ENCODE data around the gene E2F4.

Gene E2F4

DNA sequence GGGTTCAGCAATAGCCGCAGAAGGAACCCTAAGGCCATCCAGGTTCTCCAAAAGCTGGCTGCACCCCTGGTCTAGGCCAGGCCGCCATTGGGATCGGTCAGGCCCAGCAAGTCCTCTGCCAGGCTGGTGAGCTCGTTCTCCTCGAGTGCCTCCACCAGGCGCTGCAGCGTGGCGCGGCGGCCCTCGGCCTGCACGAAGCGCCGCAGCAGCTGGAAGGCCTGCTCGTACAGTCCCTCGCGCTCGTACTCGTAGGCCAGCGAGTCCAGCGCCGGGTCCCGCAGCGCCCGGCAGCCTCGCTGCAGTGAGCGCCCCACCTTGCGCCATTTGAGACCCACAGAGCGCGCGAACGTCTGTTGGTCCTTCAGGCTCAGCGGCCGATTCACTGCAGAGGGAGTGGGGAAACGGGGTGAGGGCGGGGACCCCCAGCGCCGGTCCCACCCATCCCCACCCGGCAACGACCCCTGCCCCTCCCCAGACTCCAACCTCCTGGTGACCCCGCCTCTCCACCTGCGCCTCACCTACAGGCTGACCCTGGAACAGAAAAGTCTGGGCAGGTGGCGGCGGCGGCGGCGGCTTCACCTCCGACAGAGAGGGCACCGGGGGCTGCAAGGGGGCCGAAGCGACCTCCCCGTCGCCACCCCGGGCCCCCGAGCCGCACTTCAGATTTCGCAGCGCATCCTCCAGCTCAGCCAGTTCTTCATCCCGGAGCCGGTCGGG is 37.2 kb upstream of the E2F4 start:
- no peak overlapping the region for H3K23ac ChIP-seq (ENCODE audit: low read length)
- H3K4me3 ChIP-seq (ENCODE audit: low read depth, low read length) = no peak overlapping the region
- no peak overlapping the region for H3K14ac ChIP-seq (ENCODE audit: low read length)
- peak overlapping the region; percentile 51 for H3K4me2 ChIP-seq (ENCODE audit: low read length)
- H4K8ac ChIP-seq (ENCODE audit: low read depth, low read length) = no peak overlapping the region
- H3K27ac ChIP-seq (ENCODE audit: low read depth, low read length) = no peak overlapping the region
- peaks cover 10% of the 10 kb centered on the region for H3K79me1 ChIP-seq (ENCODE audit: low read length)
- no peaks in the 10 kb centered on the region for H3K36me3 ChIP-seq (ENCODE audit: control insufficient read depth in 1 of 2, insufficient read depth in 2 of 2, low read length in 2 of 2)
- H3K79me2 ChIP-seq (ENCODE audit: control insufficient read depth, insufficient read depth, low read length, poor library complexity) = peaks cover 4% of the 10 kb centered on the region
- no peak overlapping the region for H3K18ac ChIP-seq (ENCODE audit: low read length)
- no peak overlapping the region for H2BK12ac ChIP-seq (ENCODE audit: low read length)
- peaks cover 13% of the 10 kb centered on the region for H3K9me3 ChIP-seq (ENCODE audit: insufficient read depth, low read depth, low read length)
- H4K91ac ChIP-seq (ENCODE audit: low read depth, low read length) = no peak overlapping the region
- no peak overlapping the region for H2BK120ac ChIP-seq (ENCODE audit: insufficient read depth, low read length, poor library complexity)
- H3K27me3 ChIP-seq (ENCODE audit: insufficient read depth, low read length) = peaks cover 60% of the 10 kb centered on the region
- no CpG with 5 or more reads among the region's 61 CpGs for WGBS (ENCODE audit: extremely low coverage, insufficient coverage, insufficient read length)
- no peak overlapping the region for H2AFZ ChIP-seq (ENCODE audit: insufficient read depth, low read length, poor library complexity)
- H2AK5ac ChIP-seq (ENCODE audit: low read length) = no peak overlapping the region
- H3K9ac ChIP-seq (ENCODE audit: low read length) = no peak overlapping the region
- H3K4me1 ChIP-seq (ENCODE audit: control insufficient read depth in 1 of 2, insufficient read depth in 2 of 2, low read length in 2 of 2) = peaks cover 6 to 15% of the 10 kb centered on the region in 2 experiments
- no peak overlapping the region for H2BK5ac ChIP-seq (ENCODE audit: low read depth, low read length, poor library complexity)
- H3K4ac ChIP-seq (ENCODE audit: low read depth, low read length) = no peak overlapping the region
- H4K12ac ChIP-seq (ENCODE audit: low read depth, low read length) = no peak overlapping the region
- no peak for DNase-seq

DNA sequence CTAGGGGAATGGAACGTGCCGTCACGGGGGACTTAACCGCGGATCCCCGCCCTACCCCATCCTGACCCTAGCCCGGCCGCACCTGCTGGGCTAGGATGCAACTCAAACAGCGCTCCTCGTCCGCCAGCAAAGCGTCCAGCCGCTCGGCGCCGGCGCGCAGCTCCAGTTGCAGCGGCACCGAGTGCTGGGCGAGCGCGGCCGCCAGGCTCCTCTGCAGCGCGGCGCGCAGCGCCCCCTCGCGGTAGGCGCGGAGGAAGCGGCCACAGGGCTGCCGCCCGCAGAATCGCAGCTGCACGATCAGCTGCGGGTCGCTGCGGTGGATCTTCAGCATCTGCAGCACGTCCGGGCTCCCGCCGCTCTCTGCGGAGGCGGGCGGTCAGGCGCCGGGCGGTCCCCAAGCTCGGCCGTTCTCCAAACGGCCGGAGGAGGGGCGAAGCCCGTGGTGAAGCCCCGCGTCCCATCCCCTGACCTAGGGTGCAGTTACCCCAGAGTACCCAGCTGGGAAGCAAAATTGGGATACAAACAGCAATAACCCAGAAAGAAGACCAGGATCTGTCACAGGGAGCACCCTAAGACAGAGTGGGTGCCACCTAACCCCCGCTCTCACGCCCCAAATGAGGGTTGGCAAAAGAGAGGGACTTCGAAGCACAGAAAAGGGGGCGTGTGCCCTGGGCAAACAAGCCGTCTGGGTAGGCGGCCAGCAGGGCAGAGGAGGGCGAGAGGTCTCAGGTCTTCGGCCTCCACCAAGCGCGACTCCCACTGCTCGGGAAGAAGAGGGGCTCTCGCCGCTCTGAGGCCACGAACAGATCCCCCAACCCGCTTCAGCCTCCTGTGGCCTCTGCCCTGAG is 36.4 kb upstream of the E2F4 start:
- no CpG with 5 or more reads among the region's 74 CpGs for WGBS (ENCODE audit: extremely low coverage, insufficient coverage, insufficient read length)
- no peaks in the 10 kb centered on the region for H3K36me3 ChIP-seq (ENCODE audit: control insufficient read depth in 1 of 2, insufficient read depth in 2 of 2, low read length in 2 of 2)

DNA sequence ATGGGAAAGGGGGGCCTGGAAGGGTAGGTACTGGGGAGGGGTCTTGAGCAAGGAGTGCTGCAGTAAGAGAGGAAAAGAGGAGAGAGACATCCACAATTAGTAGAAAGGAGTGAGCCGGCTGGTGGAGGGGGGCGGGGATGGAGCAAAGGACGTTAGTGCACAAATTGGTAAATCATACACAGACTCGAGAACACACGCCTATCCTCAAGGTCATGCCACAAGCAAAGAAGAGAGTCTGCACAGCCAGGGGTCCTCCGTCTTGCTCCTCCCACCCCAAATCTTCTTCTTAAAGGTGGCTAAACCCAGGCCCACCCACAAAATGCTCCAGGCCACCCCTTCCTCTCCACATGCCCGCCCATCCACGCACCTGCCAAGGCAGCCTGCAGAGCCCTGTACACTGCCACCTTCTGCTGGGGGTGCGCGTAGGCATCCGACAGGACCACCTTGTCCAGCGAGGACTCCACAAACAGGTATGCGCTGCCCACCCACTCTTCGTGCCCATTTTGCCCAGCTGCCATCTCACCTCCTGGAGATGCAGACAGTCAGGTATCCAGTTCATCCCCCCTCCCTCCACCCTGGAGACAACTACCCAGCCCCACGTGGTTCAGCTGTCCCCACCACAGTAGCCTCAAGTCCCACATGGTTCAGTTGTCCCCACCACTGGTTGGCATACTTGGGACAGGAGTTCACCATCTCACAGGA is 35.7 kb upstream of the E2F4 start:
- Histone ChIP-seq H3K27ac (ENCODE audit: low read depth, low read length) (no peak overlapping the region), H2BK120ac (ENCODE audit: insufficient read depth, low read length, poor library complexity) (no peak overlapping the region), H2AK5ac (ENCODE audit: low read length) (no peak overlapping the region), H3K4ac (ENCODE audit: low read depth, low read length) (no peak overlapping the region), H3K18ac (ENCODE audit: low read length) (no peak overlapping the region), H3K36me3 (ENCODE audit: control insufficient read depth in 1 of 2, insufficient read depth in 2 of 2, low read length in 2 of 2) (no peaks in the 10 kb centered on the region), H3K4me1 (ENCODE audit: control insufficient read depth in 1 of 2, insufficient read depth in 2 of 2, low read length in 2 of 2) (peaks cover 2 to 10% of the 10 kb centered on the region in 2 experiments), H3K9me3 (ENCODE audit: insufficient read depth, low read depth, low read length) (peaks cover 9% of the 10 kb centered on the region), H2AFZ (ENCODE audit: insufficient read depth, low read length, poor library complexity) (no peak overlapping the region), H2BK5ac (ENCODE audit: low read depth, low read length, poor library complexity) (no peak overlapping the region), H3K4me2 (ENCODE audit: low read length) (no peak overlapping the region), H3K14ac (ENCODE audit: low read length) (no peak overlapping the region), H2BK12ac (ENCODE audit: low read length) (no peak overlapping the region), H4K8ac (ENCODE audit: low read depth, low read length) (no peak overlapping the region), H4K12ac (ENCODE audit: low read depth, low read length) (no peak overlapping the region), H3K27me3 (ENCODE audit: insufficient read depth, low read length) (peaks cover 51% of the 10 kb centered on the region), H3K79me1 (ENCODE audit: low read length) (peaks cover 9% of the 10 kb centered on the region), H4K91ac (ENCODE audit: low read depth, low read length) (no peak overlapping the region), H3K9ac (ENCODE audit: low read length) (no peak overlapping the region), H3K23ac (ENCODE audit: low read length) (no peak overlapping the region), H3K4me3 (ENCODE audit: low read depth, low read length) (no peak overlapping the region), H3K79me2 (ENCODE audit: control insufficient read depth, insufficient read depth, low read length, poor library complexity) (peaks cover 6% of the 10 kb centered on the region)
- no peak for DNase-seq
- WGBS (ENCODE audit: extremely low coverage, insufficient coverage, insufficient read length) = no CpG with 5 or more reads among the region's 15 CpGs

More for the DNA sequence above, 36.4 kb upstream of the E2F4 start:
- Histone ChIP-seq H3K79me1 (ENCODE audit: low read length) (peaks cover 14% of the 10 kb centered on the region), H4K8ac (ENCODE audit: low read depth, low read length) (no peak overlapping the region), H4K12ac (ENCODE audit: low read depth, low read length) (no peak overlapping the region), H3K14ac (ENCODE audit: low read length) (no peak overlapping the region), H2AFZ (ENCODE audit: insufficient read depth, low read length, poor library complexity) (no peak overlapping the region), H3K23ac (ENCODE audit: low read length) (no peak overlapping the region), H3K4me2 (ENCODE audit: low read length) (peak overlapping the region; percentile 51), H3K27me3 (ENCODE audit: insufficient read depth, low read length) (peaks cover 52% of the 10 kb centered on the region), H3K9me3 (ENCODE audit: insufficient read depth, low read depth, low read length) (peaks cover 9% of the 10 kb centered on the region), H2BK12ac (ENCODE audit: low read length) (no peak overlapping the region), H2AK5ac (ENCODE audit: low read length) (no peak overlapping the region), H3K4me3 (ENCODE audit: low read depth, low read length) (no peak overlapping the region), H3K9ac (ENCODE audit: low read length) (no peak overlapping the region), H3K4me1 (ENCODE audit: control insufficient read depth in 1 of 2, insufficient read depth in 2 of 2, low read length in 2 of 2) (peaks cover 0 to 10% of the 10 kb centered on the region in 2 experiments), H2BK120ac (ENCODE audit: insufficient read depth, low read length, poor library complexity) (no peak overlapping the region), H4K91ac (ENCODE audit: low read depth, low read length) (no peak overlapping the region), H3K27ac (ENCODE audit: low read depth, low read length) (no peak overlapping the region), H3K4ac (ENCODE audit: low read depth, low read length) (no peak overlapping the region), H3K18ac (ENCODE audit: low read length) (no peak overlapping the region), H2BK5ac (ENCODE audit: low read depth, low read length, poor library complexity) (no peak overlapping the region), H3K79me2 (ENCODE audit: control insufficient read depth, insufficient read depth, low read length, poor library complexity) (peaks cover 6% of the 10 kb centered on the region)
- DNase-seq = peak; percentile 90 to 96

DNA sequence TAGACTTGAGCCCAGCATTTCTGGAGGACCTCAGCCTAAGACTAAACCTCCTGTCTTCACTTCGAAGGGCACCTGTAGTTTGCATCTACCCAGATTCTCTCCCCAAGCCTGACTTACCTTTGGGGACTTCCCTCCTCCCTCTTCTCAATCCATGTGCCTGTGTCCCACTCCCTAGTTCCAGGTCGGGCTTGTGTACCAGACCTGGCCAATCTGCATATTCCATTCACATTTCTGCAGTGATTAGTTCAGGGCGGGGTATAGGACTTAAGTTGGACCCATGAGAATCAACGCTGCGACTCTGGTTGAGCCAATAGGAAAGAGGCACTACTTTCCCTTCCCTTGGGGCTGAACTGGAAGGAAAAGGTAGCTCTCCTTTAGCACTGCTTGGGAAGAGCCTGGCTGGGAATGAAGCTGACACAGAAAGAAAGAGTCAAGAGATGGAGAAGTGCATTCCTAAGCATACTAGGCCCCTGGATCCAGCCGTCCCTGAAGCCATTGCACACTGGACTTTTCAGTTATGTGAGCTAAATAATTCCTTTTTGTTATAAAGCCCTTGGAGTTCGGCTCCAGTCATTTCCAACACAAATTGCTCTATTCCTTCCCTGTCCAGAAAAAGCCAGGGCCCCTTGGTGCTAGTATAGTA is 34.7 kb upstream of the E2F4 start:
- no peak overlapping the region for H3K9ac ChIP-seq (ENCODE audit: low read length)
- no peak for DNase-seq

More for the DNA sequence above, 34.7 kb upstream of the E2F4 start:
- Histone ChIP-seq H4K91ac (ENCODE audit: low read depth, low read length) (no peak overlapping the region), H3K4me2 (ENCODE audit: low read length) (no peak overlapping the region), H4K8ac (ENCODE audit: low read depth, low read length) (no peak overlapping the region), H3K18ac (ENCODE audit: low read length) (no peak overlapping the region), H3K27ac (ENCODE audit: low read depth, low read length) (no peak overlapping the region), H3K4me3 (ENCODE audit: low read depth, low read length) (no peak overlapping the region), H2AFZ (ENCODE audit: insufficient read depth, low read length, poor library complexity) (no peak overlapping the region), H3K23ac (ENCODE audit: low read length) (no peak overlapping the region), H4K12ac (ENCODE audit: low read depth, low read length) (no peak overlapping the region), H2BK5ac (ENCODE audit: low read depth, low read length, poor library complexity) (no peak overlapping the region), H2BK120ac (ENCODE audit: insufficient read depth, low read length, poor library complexity) (no peak overlapping the region), H2BK12ac (ENCODE audit: low read length) (no peak overlapping the region), H3K79me2 (ENCODE audit: control insufficient read depth, insufficient read depth, low read length, poor library complexity) (peaks cover 6% of the 10 kb centered on the region), H3K36me3 (ENCODE audit: control insufficient read depth in 1 of 2, insufficient read depth in 2 of 2, low read length in 2 of 2) (no peaks in the 10 kb centered on the region), H2AK5ac (ENCODE audit: low read length) (no peak overlapping the region), H3K79me1 (ENCODE audit: low read length) (peaks cover 9% of the 10 kb centered on the region), H3K27me3 (ENCODE audit: insufficient read depth, low read length) (peaks cover 60% of the 10 kb centered on the region), H3K4ac (ENCODE audit: low read depth, low read length) (no peak overlapping the region), H3K9me3 (ENCODE audit: insufficient read depth, low read depth, low read length) (peaks cover 9% of the 10 kb centered on the region), H3K14ac (ENCODE audit: low read length) (no peak overlapping the region), H3K4me1 (ENCODE audit: control insufficient read depth in 1 of 2, insufficient read depth in 2 of 2, low read length in 2 of 2) (peaks cover 2 to 12% of the 10 kb centered on the region in 2 experiments)
- WGBS (ENCODE audit: extremely low coverage, insufficient coverage, insufficient read length) = no CpG with 5 or more reads among the region's 7 CpGs
